Astrocyte of the cerebellum (primary cell): Measurements from ENCODE around the gene KCNJ13.

ENCODE experiments used
- DNase-seq: peaks from one replicate; pipeline ENCODE4 v3.0.0-alpha.2; 2011; ENCODE audit warnings: low read depth
- H3K4me3 ChIP-seq: 2 replicates; pipeline ENCODE4 v1.5.1; 2011; ENCODE audit warnings: mild to moderate bottlenecking, low read depth, low read length, moderate library complexity
- CTCF ChIP-seq: IDR thresholded peaks from 2 replicates; pipeline ENCODE4 v1.5.1; 2012; ENCODE audit warnings: low read length, low read depth, moderate library complexity, mild to moderate bottlenecking; ENCODE audit errors: missing control alignments
- in situ Hi-C: cut with HindIII; loops from 2 replicates; pipeline ENCODE4 v1.10.0; 2017; ENCODE audit warnings: low sequenced_read_pairs

KCNJ13 gene

GRCh38 chr2:232789082-232789481 is 12.7 kb upstream of the KCNJ13 start:
- in situ Hi-C loops: loop anchor here (5.0 kb wide), 1 partner anchor 83 kb away; the partner anchor contains the start of gene SNORC
- DNase-seq: no peak
- TF ChIP-seq CTCF: no peak

GRCh38 chr2:232787806-232788205 is 11.4 kb upstream of the KCNJ13 start:
- H3K4me3 ChIP-seq: no peak overlapping the region
- in situ Hi-C loops: loop anchor here (5.0 kb wide), 1 partner anchor 84 kb away; the partner anchor contains the start of gene SNORC
- TF ChIP-seq CTCF: no peak
- no peak for DNase-seq

More at GRCh38 chr2:232789082-232789481, 12.7 kb upstream of the KCNJ13 start:
- H3K4me3 ChIP-seq: no peak overlapping the region

GRCh38 chr2:232783278-232783677 is 6.9 kb upstream of the KCNJ13 start:
- in situ Hi-C loops: no loop called here
- H3K4me3 ChIP-seq: no peak overlapping the region
- DNase-seq: no peak
- TF ChIP-seq CTCF: no peak

- in situ Hi-C loops: no loop called here
These were observed 5.4 kb upstream of the KCNJ13 start for GRCh38 chr2:232781765-232782164.

GRCh38 chr2:232779934-232780333 is 3.6 kb upstream of the KCNJ13 start:
- no peak overlapping the region for H3K4me3 ChIP-seq
- TF ChIP-seq CTCF: no peak
- in situ Hi-C loops: no loop called here
- DNase-seq: peak; percentile 28

More at GRCh38 chr2:232781765-232782164, 5.4 kb upstream of the KCNJ13 start:
- DNase-seq: peak; percentile 57
- no peak overlapping the region for H3K4me3 ChIP-seq
- TF ChIP-seq CTCF: no peak

GRCh38 chr2:232779465-232779864 is 3.1 kb upstream of the KCNJ13 start:
- no peak for TF ChIP-seq CTCF
- DNase-seq: peak; percentile 12
- in situ Hi-C loops: no loop called here
- no peak overlapping the region for H3K4me3 ChIP-seq

- no peak for DNase-seq
- no peak overlapping the region for H3K4me3 ChIP-seq
- in situ Hi-C loops: no loop called here
- no peak for TF ChIP-seq CTCF
These were observed 911 bp upstream of the KCNJ13 start for GRCh38 chr2:232777276-232777675.
